SW 1271 (cell line): Measurements from ENCODE around the gene CBX5.

Source experiments
- DNase-seq, 2 experiments: peaks; one replicate each; lab custom pipeline; 2025; lab: John Stamatoyannopoulos, UW

CBX5 gene

DNA sequence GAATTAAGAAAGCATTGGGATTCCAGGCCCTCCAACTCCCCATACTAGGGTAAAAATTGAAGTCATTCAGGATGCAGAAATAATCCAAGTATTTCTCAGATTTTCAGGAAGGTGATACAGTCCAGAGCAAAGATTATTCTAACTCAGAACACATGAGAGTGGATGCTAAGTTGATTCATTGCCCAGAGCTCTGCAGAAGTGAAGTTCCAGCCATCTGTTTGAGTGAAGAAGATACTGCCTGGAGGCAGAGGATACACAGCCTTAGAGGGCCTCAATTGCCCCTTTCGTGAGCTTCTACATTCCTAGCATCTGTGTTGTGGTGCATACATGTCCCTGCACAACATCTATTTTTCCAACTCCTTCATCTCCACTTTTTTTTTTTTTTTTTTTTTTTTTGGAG, 54.3 kb downstream of the CBX5 start:
- no peak for DNase-seq

- peak; percentile 80 to 83 for DNase-seq
Observed at GRCh38 chr12:54222609-54223008, 57.3 kb downstream of the CBX5 start.

GRCh38 chr12:54221402-54221984, 58.4 kb downstream of the CBX5 start:
- no peak for DNase-seq

- DNase-seq = no peak
Observed at GRCh38 chr12:54220567-54220966, 59.4 kb downstream of the CBX5 start.

DNA sequence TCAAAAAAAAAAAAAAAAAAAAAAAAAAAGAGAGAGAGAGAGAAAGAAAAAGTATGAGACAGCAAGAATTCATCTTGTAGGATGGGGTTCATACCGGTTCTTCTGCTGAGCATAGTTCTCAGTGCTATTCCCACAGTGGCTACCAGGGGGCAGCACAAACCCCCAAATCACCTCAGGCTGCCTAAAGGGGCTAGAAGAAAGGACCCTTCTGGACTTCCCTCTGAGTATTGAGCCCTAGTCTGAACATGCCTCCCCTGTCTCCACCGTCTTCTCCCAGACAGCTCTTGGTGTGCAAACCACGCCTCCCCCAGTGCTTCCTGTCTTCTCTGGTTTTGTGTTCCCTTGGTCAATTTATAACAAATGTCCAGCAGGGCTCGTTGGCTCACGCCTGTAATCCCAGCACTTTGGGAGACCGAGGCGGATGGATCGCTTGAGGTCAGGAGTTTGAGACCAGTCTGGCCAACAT, 59.8 kb downstream of the CBX5 start:
- peak; percentile 38 to 63 for DNase-seq

GRCh38 chr12:54217774-54218241, 62.1 kb downstream of the CBX5 start:
- DNase-seq = no peak

- DNase-seq = peak; percentile 68 to 80
Observed at GRCh38 chr12:54216797-54217661, 62.9 kb downstream of the CBX5 start.

DNA sequence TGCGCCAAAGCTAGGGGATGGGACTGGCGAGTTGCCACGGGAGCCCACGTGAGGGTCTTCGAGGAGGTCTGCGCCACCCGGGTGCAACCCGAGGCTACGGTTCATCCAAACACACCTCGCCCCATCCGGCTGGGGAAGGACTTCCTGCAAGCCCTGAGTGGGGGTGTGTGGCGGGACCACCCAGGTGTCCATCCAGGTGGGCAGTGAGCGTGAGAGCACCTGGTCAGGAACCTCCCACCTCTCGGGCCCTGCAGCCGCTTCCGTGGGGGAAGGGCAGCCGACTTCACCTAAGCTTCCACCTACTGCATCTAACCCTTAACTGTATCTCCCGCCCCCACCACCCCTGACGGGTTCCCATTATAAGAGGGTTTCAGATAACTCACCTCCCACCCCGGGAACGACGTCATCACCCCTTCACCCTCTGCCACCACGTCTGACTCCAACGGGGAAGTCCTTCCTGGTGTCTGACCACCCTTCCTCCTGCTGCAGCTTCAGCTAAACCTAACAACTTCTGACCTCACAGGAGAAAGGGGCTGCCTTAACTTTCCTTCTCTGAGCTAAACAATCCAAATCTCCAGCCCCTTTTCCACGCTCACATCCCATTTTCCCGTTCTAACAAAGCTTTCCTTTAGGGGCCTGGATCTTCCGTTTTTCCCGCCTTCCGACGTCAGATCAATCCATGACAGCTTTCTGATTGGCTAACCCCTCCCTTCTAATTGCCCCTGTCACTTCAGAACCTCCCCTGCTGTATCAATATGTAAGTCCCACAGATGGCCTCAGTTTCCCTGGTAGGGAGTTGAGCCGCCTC, 63.7 kb downstream of the CBX5 start:
- no peak for DNase-seq

DNA sequence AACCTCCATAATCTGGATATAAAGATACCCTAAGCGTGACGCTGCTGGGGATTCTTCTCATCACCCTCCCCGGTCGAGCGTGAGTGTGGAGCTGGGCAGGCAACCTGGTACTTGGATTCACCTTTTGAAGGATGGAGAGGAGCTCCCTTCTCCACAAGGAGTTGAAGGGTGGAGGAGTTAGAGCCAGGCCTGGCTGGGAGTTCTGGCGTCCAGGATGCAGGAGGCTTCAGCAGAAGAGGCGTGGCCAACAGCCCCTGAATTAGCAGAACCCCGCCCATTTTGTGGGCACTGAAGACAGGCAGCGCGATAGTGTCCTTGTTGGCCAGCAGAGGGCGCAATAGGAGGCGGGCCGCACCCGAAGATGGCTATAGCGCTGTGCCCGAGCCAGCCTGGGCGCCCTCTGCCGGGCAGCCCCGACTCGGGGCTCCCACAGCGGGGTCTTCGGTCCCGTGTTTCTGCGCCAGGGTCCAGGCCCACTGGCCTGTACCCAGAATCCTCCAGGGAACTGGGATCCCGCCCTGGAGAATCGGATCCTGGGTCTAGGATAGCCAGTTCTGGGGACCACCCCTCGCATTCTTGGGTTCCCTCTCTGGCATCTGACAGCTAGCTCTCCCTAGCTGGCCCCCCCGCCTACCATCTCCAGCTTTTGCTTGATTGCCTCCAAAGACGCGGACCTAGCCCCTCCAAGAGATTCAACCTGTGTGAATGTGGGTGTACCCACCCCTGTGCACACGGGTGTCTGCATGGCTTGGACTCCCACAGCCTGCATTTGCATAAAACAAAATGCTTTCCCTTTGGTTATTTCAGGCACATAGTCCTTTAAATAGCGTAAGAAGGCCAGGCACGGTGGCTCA, 65.1 kb downstream of the CBX5 start:
- DNase-seq = peak; percentile 65 to 87

GRCh38 chr12:54213079-54213478, 66.8 kb downstream of the CBX5 start:
- no peak for DNase-seq

DNA sequence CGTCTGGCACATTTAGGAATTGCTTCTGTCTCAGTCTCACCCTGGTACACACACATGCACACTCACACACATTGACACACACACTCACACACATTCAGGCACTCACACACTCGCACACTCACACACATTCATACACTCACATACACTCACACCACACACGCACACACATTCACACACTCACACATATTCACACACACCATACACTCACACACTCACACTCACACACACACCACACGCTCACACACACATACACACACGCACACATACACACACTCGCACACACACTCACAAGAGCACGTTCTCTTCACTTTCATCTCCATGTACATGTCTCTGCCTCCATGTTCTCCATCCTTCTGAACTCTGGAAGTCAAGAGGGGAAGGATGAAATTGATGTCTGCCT, 68.0 kb downstream of the CBX5 start:
- no peak for DNase-seq

DNA sequence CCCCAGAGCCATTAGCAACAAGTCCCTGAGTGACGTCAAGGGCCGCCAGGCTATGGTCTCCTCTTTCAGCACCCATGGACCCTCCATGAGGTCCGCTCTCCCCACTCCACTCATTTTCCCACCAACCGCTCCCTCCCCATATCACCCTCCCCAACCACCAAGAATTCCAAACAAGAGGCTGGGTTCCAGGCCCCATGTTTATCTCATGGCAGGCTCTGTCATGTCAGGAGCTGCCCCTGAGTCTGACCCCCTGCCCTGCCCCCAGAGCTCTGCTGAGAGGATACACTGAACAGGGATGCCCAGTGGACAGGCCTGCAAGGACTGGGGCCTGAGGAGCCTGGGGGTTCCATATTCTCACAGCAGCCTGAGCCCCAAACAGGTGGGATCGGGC, 69.5 kb downstream of the CBX5 start:
- no peak for DNase-seq

GRCh38 chr12:54208591-54208990, 71.3 kb downstream of the CBX5 start:
- no peak for DNase-seq

DNA sequence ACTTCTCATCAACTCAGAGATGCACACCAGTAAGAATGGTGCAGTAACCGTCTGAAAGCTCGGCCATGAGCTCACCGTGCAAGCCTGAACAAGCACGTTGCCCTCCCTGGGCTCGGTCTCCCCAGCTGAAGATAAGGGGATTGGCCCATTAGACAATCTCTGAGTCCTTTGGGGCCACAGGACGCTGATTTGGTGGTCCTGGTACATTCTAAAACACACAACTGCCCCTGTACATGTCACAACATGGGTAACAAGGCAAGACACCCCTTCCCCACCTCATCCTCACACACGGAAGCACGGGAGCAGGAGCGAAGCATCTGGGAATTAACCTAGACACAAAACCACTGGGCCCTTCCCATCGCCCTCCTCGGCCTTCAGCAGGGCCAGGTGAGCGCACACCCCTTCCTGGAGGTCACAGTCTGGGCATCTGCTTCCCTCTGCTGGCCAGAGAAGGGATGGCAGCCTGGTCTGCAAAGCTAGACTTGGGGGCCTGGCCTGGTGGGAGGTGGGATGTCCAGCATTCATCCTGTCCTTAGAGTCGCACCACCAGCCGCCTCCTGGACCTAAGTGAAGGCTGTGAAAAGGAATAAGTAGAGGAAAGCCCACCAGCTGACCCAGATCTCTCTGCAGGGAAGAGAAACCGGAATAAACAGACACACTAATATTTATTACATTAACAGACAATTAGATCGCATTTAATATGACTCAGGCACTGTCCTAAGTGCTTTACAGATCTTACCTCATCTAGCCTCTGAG, 72.2 kb downstream of the CBX5 start:
- peak; percentile 27 to 63 for DNase-seq

DNA sequence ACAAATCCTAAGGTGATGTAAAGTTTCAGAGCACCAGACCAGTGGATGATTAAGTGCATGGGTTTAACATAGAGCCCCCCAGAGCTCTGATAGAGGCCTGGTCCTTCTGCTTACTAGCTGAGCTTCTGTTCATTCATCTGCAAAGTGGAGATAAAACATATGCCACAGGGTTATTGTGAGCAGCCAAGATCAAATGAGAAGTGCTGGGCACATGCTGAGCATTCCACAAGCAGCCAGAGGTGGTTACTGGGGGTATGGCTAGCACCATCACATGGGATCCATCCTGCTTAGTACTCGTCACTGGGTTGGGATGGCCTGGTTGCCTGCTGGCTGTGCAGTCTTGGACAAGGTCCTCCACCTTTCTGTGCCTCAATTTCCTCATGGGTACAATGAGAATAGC, 73.1 kb downstream of the CBX5 start:
- DNase-seq = no peak

GRCh38 chr12:54204316-54204715, 75.6 kb downstream of the CBX5 start:
- DNase-seq = no peak

- DNase-seq = peak in 1 of 2 experiments; percentile 74
Observed at GRCh38 chr12:54201001-54201794, 78.7 kb downstream of the CBX5 start.

DNA sequence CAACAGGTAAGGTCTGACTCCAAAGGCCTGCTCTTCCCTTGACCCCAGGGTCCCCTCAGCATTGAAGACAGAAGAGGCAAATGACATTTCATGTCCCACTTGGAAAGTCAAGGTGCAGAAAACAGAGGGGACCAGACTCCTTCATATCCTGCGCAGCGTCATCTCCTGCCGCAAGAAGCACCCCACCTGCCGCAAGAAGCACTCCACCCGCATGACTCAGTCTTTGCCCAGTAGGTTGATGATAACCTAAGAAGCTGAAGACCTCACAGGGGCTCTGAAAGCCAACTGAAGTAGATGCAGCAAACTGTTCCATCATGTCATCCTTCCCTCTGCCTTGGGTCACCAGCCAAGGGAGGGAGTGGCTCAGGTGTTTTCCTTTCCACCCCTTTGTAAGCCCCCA, 79.5 kb downstream of the CBX5 start:
- DNase-seq = no peak

DNA sequence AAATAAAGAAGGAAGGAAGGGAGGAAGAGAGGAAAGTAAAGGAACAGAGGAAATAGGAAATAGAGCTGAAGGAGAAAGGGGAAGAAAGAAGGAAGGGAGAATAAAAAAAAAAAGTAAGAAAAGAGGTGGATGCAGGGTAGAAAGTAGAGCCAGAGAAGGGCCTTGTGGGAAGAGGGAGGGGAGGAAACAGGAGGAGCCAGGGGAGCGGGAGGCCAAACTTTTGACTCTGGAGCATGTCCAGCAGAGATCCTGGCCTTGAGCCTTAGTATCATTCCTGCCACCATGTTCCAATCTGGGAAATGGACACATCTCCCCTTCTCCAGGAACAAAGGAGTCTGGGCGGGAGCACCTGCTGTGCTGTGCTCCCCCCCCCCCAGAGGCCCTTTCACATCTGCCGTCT, 80.0 kb downstream of the CBX5 start:
- no peak for DNase-seq

GRCh38 chr12:54199034-54199433, 80.9 kb downstream of the CBX5 start:
- no peak for DNase-seq
